GM19397 (cell line): ENCODE data around the gene HTRA3.

Experiments
- ATAC-seq: cut with Tn5 transposase; IDR thresholded peaks from one replicate; pipeline ENCODE4 v1.9.1; 2021; ENCODE audit warnings: mild to moderate bottlenecking, moderate library complexity; ENCODE audit not compliant: unreplicated experiment

Gene HTRA3

DNA sequence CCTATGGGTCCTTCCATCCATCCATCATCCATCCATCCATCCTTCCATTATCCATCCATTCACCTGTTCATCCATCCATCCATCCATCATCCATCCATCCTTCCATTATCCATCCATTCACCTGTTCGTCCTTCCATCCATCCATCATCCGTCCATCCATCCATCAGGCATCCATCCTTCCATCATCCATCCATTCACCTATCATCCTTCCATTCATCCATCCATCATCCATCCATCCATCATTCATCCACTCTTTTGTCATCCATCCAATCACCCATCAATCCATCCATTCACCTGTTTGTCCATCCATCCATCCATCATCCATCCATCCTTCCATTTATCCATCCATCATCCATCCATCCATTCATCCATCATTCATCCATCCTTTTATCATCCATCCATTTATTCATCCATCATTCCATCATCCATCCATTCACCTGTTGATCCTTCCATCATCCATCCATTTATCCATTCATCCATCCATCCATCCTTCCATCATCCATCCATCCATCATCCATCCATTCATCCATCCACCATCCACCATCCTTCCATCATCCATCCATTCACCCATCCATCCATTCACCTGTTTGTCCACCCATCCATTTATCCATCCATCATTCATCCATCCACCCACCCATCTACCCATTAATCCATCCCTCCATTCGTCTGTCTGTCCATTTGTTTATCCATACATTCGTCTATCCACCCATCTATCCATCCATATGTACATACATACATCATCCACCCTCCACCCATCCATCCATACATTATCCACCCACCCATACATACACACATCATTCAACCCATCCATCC lies 35.7 kb upstream of the HTRA3 start:
- ATAC-seq: no peak

DNA sequence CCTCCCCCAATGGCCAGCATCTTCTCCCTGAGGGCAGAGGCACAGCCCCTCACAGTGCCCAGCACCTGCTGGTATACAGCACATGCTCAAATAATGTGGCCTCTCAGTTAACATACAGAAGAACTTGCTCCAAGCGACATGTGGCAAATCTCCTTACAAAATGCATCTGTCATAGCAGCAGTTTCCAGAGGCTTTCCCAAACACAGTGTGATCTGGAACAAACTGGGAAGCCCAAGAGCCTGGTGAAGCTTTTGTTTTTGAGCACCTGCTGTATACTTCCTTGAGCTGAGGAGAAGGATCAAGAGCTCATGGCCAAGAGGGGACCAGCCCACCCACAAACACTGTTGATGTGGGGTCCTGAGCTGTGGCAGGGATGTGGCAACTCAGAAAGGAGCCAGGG lies 34.8 kb upstream of the HTRA3 start:
- no peak for ATAC-seq

DNA sequence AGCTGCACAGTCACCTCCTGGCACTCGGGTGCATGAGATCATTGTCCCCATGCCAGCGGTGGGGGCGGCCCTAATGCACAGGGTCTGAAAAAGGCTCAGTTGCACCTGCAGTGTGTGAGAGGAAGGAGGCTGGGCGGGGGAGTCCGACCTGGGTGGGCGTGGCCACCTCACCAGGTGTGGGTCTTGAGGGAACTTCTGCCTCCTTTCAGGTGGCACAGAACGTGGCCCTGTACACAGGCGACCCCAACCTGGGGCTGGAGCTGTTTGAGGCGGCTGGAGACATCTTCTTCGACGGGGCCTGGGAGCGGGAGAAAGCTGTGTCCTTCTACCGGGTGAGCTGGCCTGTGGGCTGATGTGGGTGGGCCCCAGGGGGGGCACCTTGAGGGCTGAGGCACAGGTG lies 34.3 kb upstream of the HTRA3 start:
- ATAC-seq: no peak

DNA sequence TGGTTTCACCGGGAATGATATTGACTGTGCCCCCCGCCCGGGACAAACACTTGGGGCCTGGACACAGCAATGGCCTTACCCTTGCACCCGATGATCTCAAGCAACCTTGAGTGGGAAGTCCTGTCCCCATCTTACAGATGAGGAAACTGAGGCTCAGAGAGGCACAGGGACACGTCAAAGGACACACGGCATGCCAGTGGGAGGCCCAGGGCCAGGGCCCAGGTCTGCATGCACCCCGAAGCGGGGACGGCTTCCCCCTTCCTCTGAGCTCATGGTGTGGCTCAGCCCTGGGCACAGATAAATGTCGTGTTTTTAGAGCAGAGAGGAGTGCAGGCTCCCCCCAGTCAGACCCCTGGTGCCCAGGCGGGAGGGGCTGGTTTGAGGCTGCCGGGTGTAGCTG lies 33.9 kb upstream of the HTRA3 start:
- no peak for ATAC-seq

DNA sequence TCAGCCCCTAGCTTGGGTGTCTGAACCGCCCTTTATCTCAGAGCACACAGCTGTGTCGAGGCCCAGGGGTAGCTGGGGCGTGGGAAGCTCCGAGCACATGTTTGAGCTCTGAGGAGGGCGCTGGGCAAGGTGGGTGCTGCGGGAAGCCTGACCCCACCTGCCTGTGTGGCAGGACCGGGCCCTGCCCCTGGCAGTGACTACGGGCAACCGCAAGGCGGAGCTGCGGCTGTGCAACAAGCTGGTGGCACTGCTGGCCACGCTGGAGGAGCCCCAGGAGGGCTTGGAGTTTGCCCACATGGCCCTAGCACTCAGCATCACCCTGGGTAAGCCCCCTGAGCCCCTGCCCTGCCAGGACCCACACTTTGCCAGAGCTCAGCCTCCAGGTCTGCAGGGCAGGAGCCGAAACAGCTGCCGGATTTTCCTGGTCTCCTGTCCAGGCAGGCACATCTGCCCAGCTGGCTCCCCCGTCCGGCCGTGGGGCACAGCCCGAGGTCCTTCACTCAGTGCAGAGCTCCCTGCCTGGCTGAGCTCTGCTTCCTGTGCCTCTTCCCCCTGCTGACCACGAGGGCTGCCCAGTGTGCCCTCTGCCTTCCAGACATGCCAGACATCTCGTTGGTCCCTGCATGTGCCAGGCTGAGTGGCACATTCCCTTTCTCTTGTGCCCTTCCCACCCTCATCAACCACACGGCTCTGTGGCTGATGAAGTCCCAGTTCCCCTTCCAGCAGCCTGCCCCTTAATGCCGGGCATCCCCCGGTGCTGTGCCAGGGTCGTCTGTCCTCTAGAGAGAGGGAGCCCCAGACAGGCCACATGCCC lies 33.2 kb upstream of the HTRA3 start:
- ATAC-seq: no peak

DNA sequence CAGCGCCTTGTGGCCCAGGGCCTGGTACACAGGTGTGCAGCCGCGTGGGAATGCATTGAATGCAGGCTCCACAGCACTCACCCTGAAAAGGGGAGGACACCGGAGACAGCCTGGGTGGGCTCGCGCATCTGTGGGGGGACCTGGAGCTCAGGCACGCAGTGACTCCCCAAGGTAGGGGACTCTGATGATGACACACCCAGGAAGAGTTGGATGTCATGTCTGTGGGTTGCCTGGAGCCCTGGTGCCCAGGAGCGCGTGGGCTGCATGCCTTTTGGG lies 32.7 kb upstream of the HTRA3 start:
- no peak for ATAC-seq

DNA sequence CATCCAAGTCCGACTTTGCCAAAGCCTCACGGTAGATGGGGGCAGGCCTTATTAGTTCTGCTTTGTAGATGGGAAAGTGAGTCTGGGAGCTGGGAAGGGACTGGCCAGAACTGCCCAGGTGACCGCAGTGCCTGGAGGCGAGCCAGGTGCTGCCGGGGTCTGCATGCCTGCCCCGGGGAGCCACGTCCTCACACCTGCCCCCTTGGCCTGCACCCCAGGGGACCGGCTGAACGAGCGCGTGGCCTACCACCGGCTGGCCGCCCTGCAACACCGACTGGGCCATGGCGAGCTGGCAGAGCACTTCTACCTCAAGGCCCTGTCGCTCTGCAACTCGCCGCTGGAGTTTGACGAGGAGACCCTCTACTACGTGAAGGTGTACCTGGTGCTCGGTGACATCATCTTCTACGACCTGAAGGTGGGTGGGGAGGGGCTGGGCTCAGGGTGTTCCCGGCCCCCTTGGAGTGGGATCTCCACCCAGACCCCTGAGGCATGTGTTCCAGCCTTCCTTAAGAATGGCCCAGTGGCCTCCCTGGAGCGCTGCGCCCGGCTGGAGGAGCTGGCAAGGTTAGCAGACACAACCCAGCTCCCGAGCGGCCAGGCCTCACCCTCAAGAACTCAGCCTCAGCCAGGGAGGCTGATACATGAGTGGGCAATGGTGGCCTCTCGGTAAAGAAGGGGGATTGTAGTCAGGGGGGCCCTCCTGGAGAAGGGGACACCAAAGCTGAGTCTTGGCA lies 32.1 kb upstream of the HTRA3 start:
- no peak for ATAC-seq

DNA sequence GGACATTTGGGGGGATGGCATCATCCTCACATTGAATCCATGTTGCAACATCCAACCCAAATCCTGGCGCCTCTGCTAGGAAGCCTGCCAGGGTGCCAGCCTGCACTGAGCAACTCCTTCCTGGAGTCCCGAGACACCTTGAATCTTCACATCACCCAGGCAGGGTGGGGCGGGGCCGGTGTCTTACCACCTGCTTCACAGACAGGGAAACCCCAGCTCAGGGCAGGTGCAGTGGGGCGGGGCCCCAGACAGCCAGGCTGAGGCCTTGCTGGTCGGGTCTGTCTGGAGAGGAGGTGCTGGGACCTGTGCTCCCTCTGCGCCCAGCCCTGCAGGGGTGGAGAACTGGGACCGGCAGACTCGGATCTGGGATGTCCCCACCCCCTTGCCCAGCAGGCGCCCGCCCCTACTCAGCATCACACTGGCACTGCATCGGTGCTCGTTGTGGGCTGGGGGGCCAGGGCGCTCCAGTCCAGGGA lies 31.5 kb upstream of the HTRA3 start:
- ATAC-seq: no peak

DNA sequence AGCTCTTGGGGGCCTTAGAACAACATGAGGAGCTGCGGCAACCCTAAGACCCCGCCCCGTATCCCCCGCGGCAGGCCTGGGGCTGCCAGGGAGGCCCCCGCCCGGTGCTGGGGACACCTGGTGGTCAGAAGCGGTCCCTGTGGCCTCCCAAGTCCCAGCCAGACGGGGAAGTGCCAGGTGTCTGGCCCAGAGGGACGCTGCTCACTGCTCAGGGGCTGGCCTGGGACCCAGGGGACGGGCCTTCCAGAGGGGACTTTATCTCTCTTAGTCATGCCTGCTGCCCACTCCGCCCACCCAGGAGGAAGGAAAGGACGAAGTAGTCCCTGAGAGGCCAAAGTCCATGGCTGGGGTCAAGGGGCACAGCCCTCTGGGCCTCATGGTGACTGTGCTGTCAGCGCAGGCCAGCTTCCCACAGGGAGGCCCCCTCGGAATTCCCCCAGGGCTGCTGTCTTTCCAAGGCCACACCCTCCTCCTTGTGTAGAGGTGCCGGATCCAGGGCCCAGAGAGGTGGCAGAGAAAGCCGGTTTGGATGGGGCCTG lies 31.0 kb upstream of the HTRA3 start:
- ATAC-seq: no peak

DNA sequence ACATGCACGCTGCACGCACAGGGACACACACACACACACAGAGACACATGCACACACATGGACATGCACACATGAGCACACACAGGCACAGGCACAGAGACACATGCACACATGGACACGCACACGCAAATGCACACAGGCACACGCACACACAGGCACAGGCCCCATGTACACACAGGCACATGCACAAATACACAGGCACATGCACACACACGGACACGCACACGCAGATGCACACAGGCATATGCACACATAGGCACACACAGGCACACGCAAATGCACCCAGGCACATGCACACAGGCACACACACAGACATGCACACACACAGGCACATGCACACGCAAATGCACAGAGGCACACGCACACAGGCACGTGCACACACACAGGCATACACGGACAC lies 30.3 kb upstream of the HTRA3 start:
- ATAC-seq: no peak

DNA sequence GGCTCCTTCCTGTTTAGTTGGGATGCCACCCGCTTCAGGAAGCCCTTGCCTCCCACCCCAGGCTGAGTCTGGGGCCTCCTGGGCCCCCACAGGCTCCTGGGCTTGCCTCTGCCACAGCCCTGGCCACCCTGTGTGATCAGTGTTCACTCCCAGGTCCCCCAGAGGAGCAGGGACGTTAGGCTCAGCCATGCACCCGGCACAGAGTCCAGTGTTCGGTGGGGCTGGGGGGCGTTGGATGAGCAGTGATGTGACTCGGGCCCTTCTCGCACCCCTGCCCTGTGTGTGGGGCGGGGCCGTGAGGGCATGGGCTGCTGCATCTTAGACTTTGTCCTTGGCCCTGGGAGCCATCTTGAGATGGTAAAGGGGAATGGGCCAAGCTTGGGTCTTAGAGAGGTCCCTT lies 29.9 kb upstream of the HTRA3 start:
- no peak for ATAC-seq

DNA sequence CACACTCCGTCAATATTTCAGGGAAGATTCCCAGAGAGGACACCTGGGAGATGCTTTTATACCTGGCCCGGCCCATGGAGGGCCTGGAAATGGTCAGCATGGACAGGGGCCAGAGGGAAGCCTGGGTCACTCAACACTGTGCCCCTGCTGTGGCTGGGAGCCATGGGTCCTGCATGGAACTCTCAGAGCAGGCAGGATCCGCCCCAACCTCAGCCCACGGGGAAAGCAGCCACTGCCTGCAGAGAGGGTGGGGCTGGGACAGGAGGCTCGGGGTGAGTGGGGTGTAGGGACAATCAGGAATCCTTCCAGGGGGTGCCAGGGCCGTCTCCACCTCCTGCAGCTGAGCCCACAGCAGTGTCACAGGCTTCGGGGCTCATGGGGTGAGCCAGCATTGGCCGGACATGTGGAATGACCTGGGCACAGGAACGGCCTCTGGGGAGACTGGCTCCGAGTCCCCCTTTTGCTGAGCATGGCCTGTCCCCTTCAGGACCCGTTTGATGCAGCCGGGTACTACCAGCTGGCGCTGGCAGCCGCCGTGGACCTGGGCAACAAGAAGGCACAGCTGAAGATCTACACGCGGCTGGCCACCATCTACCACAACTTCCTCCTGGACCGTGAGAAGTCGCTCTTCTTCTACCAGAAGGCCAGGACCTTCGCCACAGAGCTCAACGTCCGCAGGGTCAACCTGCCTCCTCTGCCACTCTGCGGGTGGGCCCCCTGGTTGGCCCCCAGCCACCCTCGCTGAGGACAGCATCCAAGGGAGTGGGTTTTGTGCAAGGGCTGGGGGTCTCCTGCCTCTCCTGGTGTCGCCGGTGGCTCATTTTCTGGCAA lies 29.1 kb upstream of the HTRA3 start:
- no peak for ATAC-seq

DNA sequence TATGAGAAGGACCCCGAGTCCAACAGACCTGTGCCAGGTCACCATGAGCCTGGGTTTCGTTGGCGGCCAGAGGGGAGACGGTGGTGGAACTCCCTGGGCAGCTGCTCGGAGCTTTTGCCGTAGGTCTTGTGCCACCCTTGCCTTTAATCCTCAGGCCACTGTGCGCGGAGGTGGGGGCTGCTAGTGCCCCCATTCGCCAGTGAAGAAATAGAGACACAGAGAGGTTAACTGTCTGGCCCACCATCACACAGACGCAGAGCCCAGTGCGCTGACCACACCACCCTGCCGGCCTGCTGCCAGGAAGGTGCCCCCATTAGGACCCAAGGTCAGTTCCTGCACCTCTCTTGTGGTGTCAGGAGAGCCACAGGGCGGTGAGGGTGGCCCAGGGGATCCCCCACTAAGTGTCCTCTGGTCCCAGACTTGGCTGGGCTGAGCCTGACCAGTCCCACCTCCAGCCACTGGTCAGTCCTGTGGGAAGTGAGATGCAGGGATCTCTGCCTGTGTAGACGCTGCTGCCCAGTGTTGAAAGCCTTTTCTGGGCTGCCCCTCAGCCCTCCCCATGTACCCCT lies 28.3 kb upstream of the HTRA3 start:
- ATAC-seq: no peak

DNA sequence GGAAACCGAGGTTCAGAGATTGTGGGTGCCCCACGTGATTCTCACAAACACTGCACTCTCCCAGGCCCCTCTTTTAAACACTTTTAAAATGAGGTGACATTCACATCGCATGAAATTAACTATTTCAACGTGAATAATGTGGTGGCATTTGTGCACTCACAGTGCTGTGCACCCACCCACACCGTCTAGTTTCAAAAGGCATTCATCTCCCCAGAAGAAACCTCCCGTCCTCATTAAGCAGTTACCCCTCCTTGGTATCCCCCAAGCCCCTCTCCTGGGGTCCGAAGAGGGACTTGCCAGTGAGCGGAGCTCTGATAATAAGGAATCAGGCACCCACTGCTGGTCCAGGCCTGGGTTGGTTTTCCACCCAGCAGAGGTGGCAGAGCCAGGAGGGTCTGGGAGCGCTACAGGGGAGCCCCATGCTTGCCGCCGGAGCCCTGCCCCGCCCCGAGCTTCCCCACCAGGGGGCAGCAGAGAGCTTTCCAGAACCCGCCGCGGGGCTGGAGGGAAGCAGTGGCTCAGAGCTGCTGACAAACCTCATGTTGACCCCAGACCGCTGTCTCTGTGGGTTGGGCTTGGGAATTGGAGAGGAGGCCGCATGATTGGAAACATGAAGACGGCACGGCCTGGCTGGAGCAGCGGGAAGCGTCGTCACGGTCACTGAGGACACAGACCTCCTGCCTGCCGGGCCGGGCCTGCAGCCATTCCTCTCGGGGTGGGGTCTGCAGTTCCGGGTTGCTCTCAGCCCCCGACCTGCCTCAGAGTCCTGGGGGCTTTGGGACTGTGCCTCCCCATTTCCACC lies 27.5 kb upstream of the HTRA3 start:
- ATAC-seq: no peak

DNA sequence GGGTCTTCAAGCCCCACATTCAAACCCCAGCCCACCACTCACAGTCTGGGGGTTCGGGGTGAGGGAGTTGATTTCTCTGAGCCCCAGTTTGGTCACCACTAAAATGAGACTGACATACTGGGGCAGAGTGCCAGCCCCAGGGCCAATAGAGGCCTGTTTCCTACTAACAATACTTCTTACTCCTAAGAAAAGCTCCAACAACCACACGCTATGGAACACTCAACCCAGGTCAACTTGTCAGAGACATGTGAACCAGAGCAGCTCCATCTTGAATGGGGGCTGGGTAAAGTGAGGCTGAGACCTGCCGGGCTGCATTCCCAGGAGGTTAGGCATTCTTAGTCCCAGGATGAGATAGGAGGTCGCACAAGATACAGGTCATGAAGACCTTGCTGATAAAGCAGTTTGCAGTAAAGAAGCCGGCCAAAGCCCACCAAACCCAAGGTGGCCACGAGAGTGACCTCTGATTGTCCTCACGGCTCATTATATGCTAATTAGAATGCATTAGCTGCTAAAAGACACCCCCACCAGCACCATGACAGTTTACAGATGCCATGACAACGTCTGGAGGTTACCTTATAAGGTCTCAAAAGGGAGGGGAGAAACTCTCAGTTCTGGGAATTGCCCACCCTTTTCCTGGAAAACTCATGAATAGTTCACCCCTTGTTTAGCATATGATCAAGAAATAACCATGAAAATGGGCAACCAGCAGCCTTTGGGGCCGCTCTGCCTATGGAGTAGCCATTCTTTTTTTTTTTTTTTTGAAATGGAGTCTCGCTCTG lies 26.6 kb upstream of the HTRA3 start:
- no peak for ATAC-seq

DNA sequence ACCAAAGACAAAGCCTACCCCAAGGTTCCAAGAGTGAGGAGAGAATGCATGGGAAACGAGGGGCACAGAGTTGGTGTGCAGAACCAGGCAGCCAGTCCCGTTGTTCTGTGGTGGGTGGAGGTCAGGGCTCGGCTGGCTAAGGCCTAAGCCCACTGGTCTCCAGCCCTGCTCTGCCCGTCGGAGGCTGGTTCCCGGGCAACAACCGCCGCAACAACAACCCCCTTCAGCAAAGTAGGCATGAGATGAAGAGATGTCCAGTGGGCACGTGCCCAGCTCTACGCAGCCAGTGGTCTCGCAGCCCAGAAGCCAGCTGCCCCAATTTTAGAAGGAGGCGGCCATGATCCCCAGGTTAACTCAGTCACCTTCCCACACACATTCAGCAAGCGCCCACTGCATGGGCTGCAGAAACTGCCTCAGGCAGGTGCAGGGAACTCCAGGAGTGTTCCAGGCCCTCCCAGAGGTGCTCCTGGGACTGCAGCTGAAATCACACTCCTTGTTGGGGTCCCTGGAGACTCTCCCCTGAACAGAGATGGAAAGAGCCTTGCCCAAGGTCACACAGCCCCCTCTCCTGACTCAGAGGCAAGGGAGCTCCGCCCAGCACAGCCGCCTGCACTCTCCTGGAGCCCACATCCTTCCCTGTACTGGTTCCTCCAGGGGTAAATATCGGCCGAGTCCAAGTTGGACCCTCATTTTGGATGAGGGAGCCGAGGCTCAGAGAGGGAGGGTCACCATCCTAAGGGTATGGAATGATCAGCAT lies 25.4 kb upstream of the HTRA3 start:
- no peak for ATAC-seq

DNA sequence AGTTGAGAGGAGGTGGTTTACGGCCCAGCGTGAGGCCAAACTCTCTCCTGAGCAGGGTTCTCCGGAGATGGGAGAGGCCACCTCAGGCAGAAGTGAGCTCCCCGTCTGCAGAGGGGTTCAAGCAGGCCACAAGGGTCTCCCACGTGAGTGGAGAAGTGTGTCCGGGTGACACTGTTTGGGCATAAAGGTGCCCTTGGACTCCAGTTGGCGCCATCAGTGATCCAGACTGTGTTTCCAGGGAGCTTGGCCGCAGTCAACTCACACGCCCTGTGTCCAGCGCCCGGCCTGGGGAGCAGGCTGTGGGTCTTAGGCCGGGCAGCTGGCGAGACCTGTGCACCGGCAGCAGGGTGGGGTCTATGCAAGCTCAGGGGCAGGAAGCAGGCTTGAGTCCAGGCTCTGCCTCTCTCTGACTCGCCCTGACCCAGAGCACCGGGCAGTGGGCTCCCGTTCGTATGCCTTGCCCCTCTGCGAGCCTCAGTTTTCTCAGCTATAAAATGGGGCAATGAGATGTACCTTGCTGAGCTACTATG lies 24.6 kb upstream of the HTRA3 start:
- no peak for ATAC-seq
